ENCODE results near the gene PCDH15.

DNA sequence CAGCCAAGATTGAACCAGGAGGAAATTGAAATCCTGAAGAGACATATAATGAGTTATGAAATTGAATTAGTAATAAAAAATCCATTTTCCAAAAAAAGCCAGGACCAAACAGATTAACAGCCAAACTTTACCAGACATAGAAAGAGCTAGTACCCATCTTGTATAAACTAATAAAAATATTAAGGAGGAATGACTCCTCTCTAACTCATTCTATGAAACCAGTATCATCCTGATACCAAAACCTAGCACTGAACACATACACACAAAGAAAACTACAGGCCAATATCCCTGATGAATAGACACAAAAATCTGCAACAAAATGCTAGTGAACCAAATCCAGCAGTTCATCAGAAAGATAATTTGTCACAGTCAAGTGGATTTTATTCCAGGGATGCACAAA is 140.6 kb downstream of the PCDH15 start:
- TF ChIP-seq, protein P1, sequence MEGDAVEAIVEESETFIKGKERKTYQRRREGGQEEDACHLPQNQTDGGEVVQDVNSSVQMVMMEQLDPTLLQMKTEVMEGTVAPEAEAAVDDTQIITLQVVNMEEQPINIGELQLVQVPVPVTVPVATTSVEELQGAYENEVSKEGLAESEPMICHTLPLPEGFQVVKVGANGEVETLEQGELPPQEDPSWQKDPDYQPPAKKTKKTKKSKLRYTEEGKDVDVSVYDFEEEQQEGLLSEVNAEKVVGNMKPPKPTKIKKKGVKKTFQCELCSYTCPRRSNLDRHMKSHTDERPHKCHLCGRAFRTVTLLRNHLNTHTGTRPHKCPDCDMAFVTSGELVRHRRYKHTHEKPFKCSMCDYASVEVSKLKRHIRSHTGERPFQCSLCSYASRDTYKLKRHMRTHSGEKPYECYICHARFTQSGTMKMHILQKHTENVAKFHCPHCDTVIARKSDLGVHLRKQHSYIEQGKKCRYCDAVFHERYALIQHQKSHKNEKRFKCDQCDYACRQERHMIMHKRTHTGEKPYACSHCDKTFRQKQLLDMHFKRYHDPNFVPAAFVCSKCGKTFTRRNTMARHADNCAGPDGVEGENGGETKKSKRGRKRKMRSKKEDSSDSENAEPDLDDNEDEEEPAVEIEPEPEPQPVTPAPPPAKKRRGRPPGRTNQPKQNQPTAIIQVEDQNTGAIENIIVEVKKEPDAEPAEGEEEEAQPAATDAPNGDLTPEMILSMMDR (IDR thresholded peaks at IDR 0.05), result no peak
- no peak for TF ChIP-seq POLR2A (IDR thresholded peaks at IDR 0.05)
